OCI-LY3 (cell line): Measurements from ENCODE around the gene ANKS1B.

Experiments
- EZH2phosphoT487 ChIP-seq: fragments of 200-600 bp; shearing (Covaris generic); IDR thresholded peaks from 2 replicates; pipeline ENCODE4 v1.6.1; 2018; ENCODE audit warnings: antibody characterized with exemption, mixed run types, low read depth
- TF ChIP-seq, protein P1 (sequence below): fragments of 200-600, 300-600 bp; sonication (generic); IDR thresholded peaks from 2 replicates; pipeline ENCODE4 v1.5.1; 2014; ENCODE audit warnings: antibody characterized with exemption, low read length, low read depth

DNA sequence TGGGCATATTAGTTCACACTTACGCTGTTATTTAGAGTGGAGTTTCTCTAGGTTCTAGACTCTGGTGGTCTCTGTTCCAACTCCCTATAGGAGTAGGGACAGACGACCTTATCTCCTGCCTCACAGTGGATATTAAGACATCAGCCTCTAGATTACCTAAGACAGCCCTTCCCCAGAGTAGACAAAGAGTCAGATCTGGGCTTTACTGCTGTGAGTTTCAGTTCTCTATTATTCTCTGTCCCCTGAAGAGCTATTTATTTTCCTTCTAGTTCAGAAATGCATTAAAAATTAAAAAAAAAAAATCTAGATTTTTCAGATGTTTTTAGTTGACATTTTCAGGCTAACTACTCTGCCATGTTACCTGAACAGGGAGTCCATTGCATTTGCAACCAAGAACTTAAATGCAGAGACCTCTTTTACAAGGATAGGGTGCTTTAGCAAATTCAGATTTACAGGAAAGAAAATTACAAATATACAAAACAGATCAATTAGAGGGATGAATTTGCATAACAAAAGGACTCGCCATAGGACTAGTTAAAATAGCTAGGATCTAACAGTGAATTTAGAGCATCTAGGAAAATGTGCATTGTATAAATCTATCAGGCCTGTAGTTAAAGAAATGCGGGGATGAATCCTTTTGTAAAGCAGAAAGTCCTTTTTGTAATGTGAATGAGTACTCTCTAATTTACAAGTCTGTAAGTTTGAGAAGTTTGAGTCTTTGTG is 958.2 kb downstream of the ANKS1B start:
- TF ChIP-seq, protein P1, sequence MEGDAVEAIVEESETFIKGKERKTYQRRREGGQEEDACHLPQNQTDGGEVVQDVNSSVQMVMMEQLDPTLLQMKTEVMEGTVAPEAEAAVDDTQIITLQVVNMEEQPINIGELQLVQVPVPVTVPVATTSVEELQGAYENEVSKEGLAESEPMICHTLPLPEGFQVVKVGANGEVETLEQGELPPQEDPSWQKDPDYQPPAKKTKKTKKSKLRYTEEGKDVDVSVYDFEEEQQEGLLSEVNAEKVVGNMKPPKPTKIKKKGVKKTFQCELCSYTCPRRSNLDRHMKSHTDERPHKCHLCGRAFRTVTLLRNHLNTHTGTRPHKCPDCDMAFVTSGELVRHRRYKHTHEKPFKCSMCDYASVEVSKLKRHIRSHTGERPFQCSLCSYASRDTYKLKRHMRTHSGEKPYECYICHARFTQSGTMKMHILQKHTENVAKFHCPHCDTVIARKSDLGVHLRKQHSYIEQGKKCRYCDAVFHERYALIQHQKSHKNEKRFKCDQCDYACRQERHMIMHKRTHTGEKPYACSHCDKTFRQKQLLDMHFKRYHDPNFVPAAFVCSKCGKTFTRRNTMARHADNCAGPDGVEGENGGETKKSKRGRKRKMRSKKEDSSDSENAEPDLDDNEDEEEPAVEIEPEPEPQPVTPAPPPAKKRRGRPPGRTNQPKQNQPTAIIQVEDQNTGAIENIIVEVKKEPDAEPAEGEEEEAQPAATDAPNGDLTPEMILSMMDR, result no peak
- no peak for TF ChIP-seq EZH2phosphoT487
